ENCODE data around the gene CALB2. TPM values are rescaled to one million over a fixed set of nuclear protein-coding genes. Genes with fewer than 3 reads are reported as not detected.

CALB2 gene
- total RNA-seq, 1 donor from 2014 or later: not detected

DNA sequence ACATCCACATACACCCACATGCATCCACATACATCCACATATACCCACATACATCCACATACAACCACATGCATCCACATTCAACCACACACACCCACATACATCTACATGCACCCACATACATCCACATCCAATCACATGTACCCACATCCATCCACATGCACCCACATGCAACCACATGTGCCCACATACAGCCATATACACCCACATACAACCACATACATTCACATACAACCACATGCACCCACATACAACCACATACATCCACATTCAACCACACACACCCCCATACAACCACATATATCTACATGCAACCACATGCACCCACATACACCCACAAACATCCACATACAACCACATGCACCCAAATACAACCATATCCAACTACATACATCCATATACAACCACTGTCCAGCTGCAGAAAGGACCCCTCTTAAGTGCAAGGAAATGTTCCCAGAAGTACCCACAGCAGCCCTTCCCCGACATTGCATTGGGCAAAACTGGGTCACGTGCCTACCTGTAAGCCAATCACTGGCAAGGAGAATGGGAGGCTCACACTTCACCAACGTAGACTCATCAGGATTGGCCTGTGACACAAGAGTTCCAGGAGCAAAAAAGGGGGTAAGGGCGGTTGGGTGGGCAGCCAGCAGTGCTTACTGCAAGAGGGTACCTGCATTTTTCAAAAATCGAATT lies 18.1 kb downstream of the CALB2 start:
- ChIA-PET POLR2A (no interaction called here), CTCF (no interaction called here)
- Mint-ChIP-seq H3K4me1 (no peaks in the 10 kb centered on the region), H3K27ac (no peak overlapping the region), H3K36me3 (ENCODE audit: low read depth) (no peaks in the 10 kb centered on the region), H3K9me3 (no peaks in the 10 kb centered on the region), H3K27me3 (peaks cover 27% of the 10 kb centered on the region), H3K4me3 (no peak overlapping the region)
- TF ChIP-seq, protein P1, sequence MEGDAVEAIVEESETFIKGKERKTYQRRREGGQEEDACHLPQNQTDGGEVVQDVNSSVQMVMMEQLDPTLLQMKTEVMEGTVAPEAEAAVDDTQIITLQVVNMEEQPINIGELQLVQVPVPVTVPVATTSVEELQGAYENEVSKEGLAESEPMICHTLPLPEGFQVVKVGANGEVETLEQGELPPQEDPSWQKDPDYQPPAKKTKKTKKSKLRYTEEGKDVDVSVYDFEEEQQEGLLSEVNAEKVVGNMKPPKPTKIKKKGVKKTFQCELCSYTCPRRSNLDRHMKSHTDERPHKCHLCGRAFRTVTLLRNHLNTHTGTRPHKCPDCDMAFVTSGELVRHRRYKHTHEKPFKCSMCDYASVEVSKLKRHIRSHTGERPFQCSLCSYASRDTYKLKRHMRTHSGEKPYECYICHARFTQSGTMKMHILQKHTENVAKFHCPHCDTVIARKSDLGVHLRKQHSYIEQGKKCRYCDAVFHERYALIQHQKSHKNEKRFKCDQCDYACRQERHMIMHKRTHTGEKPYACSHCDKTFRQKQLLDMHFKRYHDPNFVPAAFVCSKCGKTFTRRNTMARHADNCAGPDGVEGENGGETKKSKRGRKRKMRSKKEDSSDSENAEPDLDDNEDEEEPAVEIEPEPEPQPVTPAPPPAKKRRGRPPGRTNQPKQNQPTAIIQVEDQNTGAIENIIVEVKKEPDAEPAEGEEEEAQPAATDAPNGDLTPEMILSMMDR (IDR thresholded peaks at IDR 0.05): no peak
- DNase-seq: no peak
- ATAC-seq (ENCODE audit: low read depth): no peak
- intact Hi-C loops (cut with micrococcal nuclease): no loop called here

DNA sequence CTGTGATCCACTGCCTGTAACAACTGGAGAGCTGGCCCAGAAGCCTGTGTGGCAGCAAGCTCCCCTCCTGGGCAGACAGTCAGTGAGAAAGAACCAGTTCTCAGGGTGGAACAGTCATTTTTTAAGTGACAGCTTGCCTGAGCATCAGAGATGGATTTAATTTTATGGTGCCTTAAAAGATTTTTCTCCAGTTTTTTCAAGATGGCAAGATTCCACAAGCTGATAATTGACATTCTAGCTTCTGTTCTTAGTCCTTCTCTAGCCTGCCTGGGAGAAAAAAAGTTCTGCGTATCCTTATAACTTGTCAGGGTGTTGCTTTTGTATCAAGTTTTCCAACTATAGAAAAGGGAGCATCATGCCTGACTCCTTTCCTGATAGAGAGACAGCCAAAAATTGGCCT lies 21.2 kb downstream of the CALB2 start:
- peaks cover 10% of the 10 kb centered on the region for H3K27me3 Mint-ChIP-seq

DNA sequence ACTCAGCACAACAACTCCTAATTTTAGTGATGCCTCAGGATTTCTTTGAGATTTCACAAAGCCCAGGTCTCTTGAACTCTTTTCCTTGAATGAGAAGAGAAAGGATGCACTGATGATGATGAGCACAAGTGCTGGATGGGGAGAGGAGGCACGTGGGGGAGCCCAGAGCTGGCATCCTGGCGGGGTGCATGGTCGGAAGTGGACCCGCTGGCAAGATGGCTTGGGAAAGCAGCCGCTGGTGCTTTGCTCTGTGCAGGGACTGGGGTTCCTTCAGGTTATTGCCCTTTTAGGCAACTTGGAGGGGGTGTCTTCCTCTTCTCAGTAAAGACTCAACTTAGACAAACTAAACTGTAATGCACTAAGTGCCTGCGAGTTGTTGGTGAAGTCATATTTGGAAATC lies 22.3 kb downstream of the CALB2 start:
- Mint-ChIP-seq H3K4me1 (no peaks in the 10 kb centered on the region), H3K9me3 (no peaks in the 10 kb centered on the region), H3K27ac (no peak overlapping the region), H3K36me3 (ENCODE audit: low read depth) (no peaks in the 10 kb centered on the region), H3K27me3 (peaks cover 18% of the 10 kb centered on the region), H3K4me3 (no peak overlapping the region)
- POLR2A ChIA-PET: no interaction called here
- intact Hi-C loops (cut with micrococcal nuclease): no loop called here
- ATAC-seq (ENCODE audit: low read depth): no peak
- no peak for DNase-seq
- CTCF ChIA-PET: no interaction called here
- TF ChIP-seq, protein P1 (IDR thresholded peaks at IDR 0.05): no peak

More for the DNA sequence above, 21.2 kb downstream of the CALB2 start:
- ATAC-seq (ENCODE audit: low read depth) (no peak), DNase-seq (no peak)
- CTCF ChIA-PET: no interaction called here
- Mint-ChIP-seq H3K4me3 (no peak overlapping the region), H3K36me3 (ENCODE audit: low read depth) (no peaks in the 10 kb centered on the region), H3K27ac (no peak overlapping the region), H3K9me3 (no peaks in the 10 kb centered on the region), H3K4me1 (no peaks in the 10 kb centered on the region)
- TF ChIP-seq, protein P1 (IDR thresholded peaks at IDR 0.05): no peak
- intact Hi-C loops (cut with micrococcal nuclease): no loop called here
- POLR2A ChIA-PET: no interaction called here

DNA sequence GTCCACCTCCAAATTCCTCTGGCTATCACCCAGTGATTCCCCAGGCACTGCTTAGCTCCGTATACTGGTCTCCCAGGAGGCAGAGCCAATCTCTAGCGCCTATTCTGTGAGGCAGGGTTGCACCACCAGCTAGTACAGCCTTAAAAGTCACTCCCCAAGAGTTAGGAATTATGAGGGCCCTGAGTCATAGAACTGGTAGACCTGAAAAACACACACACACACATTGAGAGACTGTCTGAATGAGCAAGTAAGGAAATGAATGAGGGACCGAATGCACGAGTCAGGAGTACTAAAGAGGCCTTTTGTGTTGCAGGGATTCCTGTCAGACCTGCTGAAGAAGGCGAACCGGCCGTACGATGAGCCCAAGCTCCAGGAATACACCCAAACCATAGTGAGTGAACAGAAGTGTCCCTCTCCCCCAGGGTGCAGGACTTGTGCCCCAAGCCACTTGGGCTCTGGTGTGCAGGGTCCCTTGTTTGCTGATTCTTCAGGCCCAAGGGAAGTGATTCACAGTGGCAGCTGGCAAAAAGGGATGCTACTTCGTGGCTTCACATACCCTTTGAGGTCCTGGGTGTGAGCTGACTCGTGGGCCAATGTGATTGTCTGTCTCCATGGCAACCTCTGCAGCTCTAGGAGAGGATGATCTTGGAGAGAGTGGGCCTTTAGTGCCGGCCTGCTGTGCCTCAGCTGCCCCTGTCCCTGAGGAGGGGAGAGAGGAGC lies 24.7 kb downstream of the CALB2 start:
- TF ChIP-seq, protein P1 (IDR thresholded peaks at IDR 0.05): no peak
- ATAC-seq (ENCODE audit: low read depth) (no peak), DNase-seq (no peak)
- no peaks in the 10 kb centered on the region for H3K36me3 Mint-ChIP-seq (ENCODE audit: low read depth)
- no peaks in the 10 kb centered on the region for H3K9me3 Mint-ChIP-seq
- intact Hi-C loops (cut with micrococcal nuclease): no loop called here
- peaks cover 29% of the 10 kb centered on the region for H3K27me3 Mint-ChIP-seq
- H3K4me3 Mint-ChIP-seq: no peak overlapping the region
- CTCF ChIA-PET: no interaction called here
- POLR2A ChIA-PET: no interaction called here
- H3K4me1 Mint-ChIP-seq: no peaks in the 10 kb centered on the region
- H3K27ac Mint-ChIP-seq: no peak overlapping the region

DNA sequence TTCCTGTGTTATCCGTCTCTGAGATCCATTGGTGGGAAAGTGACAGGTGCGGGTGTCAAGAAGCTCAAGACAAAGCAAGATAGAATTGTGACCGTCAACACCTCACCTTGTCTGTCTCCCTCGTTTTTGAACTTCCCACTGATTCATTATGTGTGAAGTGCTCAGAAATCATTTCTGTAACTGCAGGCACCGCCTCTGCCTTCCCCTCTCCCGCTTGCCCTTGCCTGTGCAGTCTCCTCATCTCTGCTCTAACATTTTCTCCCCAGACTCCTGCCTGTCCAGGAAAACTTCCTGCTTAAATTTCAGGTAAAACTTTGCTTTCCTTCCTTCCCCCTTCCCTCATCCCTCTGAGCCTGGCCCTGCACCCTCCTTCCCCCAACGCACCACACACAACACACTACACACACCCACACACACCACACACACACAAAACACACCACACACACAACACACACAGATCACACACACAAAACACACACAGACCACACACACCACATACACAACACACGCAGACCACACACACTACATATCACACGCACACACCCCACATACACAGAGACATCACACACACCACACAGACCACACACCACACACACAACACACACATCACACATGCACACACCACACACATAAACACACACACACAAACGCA lies 25.7 kb downstream of the CALB2 start:
- POLR2A ChIA-PET: no interaction called here

More for the DNA sequence above, 25.7 kb downstream of the CALB2 start:
- Mint-ChIP-seq H3K36me3 (ENCODE audit: low read depth) (no peaks in the 10 kb centered on the region), H3K27me3 (peaks cover 29% of the 10 kb centered on the region), H3K9me3 (no peaks in the 10 kb centered on the region), H3K27ac (no peak overlapping the region), H3K4me1 (no peaks in the 10 kb centered on the region), H3K4me3 (no peak overlapping the region)
- CTCF ChIA-PET: no interaction called here
- no peak for DNase-seq
- TF ChIP-seq, protein P1 (IDR thresholded peaks at IDR 0.05): no peak
- intact Hi-C loops (cut with micrococcal nuclease): no loop called here
- no peak for ATAC-seq (ENCODE audit: low read depth)

All from activated B cell treated with CpG ODN at 0.5 μM for 24 hours (primary cell).